Keratinocyte (primary cell): Measurements from ENCODE around the gene NCOA4.

Experiments
- EZH2 ChIP-seq: IDR thresholded peaks from one replicate; pipeline ENCODE4 v1.6.1; 2012; ENCODE audit warnings: inconsistent platforms, mild to moderate bottlenecking, low read length, moderate library complexity
- TF ChIP-seq, protein P1 (sequence below), 3 experiments: IDR thresholded peaks in 1 of 3; conservative IDR thresholded peaks in 1 of 3; optimal IDR thresholded peaks in 1 of 3; 2 replicates in 2 of 3; 3 replicates in 1 of 3; pipeline versions ENCODE3 to v1.5.1; 2011; ENCODE audit warnings: low read length in 3 of 3, mild to moderate bottlenecking in 3 of 3, moderate library complexity in 2 of 3, control low read depth in 1 of 3, inconsistent platforms in 1 of 3; ENCODE audit not compliant: insufficient read depth in 2 of 3; ENCODE audit errors: extremely low read depth in 1 of 3

DNA sequence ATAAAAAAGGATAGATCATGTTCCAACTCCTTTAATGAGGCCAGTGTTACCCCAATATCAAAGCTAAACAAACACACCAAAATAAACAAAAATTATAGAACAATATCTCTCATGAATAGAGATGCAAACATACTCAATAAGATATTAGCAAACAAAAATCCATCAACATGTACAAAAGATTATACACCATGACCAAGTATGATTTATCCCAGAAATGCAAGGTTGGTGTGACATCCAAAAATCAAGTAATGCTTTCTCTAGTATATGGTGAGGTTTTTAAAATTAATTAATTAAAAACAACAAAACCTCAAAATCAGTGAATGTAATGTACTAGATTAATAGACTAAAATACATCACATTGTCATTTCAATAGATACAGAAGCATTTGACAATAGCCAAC, 26.6 kb upstream of the NCOA4 start:
- TF ChIP-seq, protein P1, sequence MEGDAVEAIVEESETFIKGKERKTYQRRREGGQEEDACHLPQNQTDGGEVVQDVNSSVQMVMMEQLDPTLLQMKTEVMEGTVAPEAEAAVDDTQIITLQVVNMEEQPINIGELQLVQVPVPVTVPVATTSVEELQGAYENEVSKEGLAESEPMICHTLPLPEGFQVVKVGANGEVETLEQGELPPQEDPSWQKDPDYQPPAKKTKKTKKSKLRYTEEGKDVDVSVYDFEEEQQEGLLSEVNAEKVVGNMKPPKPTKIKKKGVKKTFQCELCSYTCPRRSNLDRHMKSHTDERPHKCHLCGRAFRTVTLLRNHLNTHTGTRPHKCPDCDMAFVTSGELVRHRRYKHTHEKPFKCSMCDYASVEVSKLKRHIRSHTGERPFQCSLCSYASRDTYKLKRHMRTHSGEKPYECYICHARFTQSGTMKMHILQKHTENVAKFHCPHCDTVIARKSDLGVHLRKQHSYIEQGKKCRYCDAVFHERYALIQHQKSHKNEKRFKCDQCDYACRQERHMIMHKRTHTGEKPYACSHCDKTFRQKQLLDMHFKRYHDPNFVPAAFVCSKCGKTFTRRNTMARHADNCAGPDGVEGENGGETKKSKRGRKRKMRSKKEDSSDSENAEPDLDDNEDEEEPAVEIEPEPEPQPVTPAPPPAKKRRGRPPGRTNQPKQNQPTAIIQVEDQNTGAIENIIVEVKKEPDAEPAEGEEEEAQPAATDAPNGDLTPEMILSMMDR (optimal IDR thresholded peaks at IDR 0.05 in 1 of 3, IDR thresholded peaks at IDR 0.05 in 1 of 3, conservative IDR thresholded peaks at IDR 0.05 in 1 of 3; ENCODE audit: extremely low read depth in 1 of 3, insufficient read depth in 2 of 3, low read length in 3 of 3): no peak
- TF ChIP-seq EZH2: no peak
